ENCODE data around the gene TRAF3IP3. TPM values are rescaled to one million over a fixed set of nuclear protein-coding genes. Genes with fewer than 3 reads are reported as not detected.

Gene TRAF3IP3
- total RNA-seq, 6 donors from 2014 or later = 6.4 to 58.7 (median 10.8) TPM

GRCh38 chr1:209823143-209824041 is 67.5 kb downstream of the TRAF3IP3 start:
- peaks cover 0 to 17% (median 10%) of the 10 kb centered on the region in 4 donors for H3K4me1 ChIP-seq
- no peaks in the 10 kb centered on the region for H3K36me3 ChIP-seq
- no peak for TF ChIP-seq EP300 (IDR thresholded peaks at IDR 0.05)
- peak; percentile 51 to 72 (median 60) for TF ChIP-seq CTCF (IDR thresholded peaks at IDR 0.05)
- H3K27me3 ChIP-seq = no peaks in the 10 kb centered on the region
- H3K27ac ChIP-seq = no peak overlapping the region
- WGBS, 2 donors = 33 to 36% methylated on average over 12 of the region's 12 CpGs
- no peaks in the 10 kb centered on the region for H3K9me3 ChIP-seq
- ATAC-seq (ENCODE audit: low FRiP score in 2 of 2) (peak; percentile 54 to 63), DNase-seq (no peak)
- H3K4me3 ChIP-seq = no peak overlapping the region

- ATAC-seq (ENCODE audit: low FRiP score in 2 of 2) (no peak), DNase-seq (no peak)
- Histone ChIP-seq H3K4me3 (no peak overlapping the region), H3K4me1 (peaks cover 7 to 32% (median 16%) of the 10 kb centered on the region in 4 donors), H3K27ac (no peak overlapping the region), H3K9me3 (no peaks in the 10 kb centered on the region), H3K36me3 (peaks cover 0 to 2% (median under 1%) of the 10 kb centered on the region in 4 donors), H3K27me3 (no peaks in the 10 kb centered on the region)
- TF ChIP-seq CTCF (IDR thresholded peaks at IDR 0.05) = no peak
- no peak for TF ChIP-seq EP300 (IDR thresholded peaks at IDR 0.05)
- no peak for TF ChIP-seq POLR2A (IDR thresholded peaks at IDR 0.05)
- no peak for TF ChIP-seq POLR2AphosphoS5 (IDR thresholded peaks at IDR 0.05)
- 70 to 76% methylated on average over 11 of the region's 11 CpGs for whole genome bisulfite sequencing, 2 donors
Measured at GRCh38 chr1:209825591-209826434, 70.0 kb downstream of the TRAF3IP3 start.

GRCh38 chr1:209827384-209828262 is 71.8 kb downstream of the TRAF3IP3 start, which contains the start of gene UTP25:
Gene UTP25, plus strand, starts transcription at chr1:209827972. Its CDS starts 92 bp downstream, at chr1:209828064.
- peaks cover 9 to 18% (median 13%) of the 10 kb centered on the region in 4 donors for H3K36me3 ChIP-seq
- peak; percentile 78 to 96 for DNase-seq
- H3K27ac ChIP-seq = peak within 1 kb of the TSS; percentile 69 to 78 (median 74)
- 20 to 25% methylated on average over 30 to 51 of the region's 51 CpGs for WGBS, 2 donors
- H3K27me3 ChIP-seq = no peaks in the 10 kb centered on the region
- TF ChIP-seq EP300 (IDR thresholded peaks at IDR 0.05) (peak in 1 of 4 donors; percentile 61), POLR2A (IDR thresholded peaks at IDR 0.05) (peak in 2 of 4 donors; percentile 28 to 58), POLR2AphosphoS5 (IDR thresholded peaks at IDR 0.05) (peak; percentile 91 to 94), CTCF (IDR thresholded peaks at IDR 0.05) (peak; percentile 40 to 89 (median 70))
- no peaks in the 10 kb centered on the region for H3K9me3 ChIP-seq
- peak; percentile 97 to 98 for ATAC-seq (ENCODE audit: low FRiP score in 2 of 2)
- H3K4me3 ChIP-seq = peak within 1 kb of the TSS; percentile 86 to 92 (median 90)
- peaks cover 7 to 30% (median 16%) of the 10 kb centered on the region in 4 donors for H3K4me1 ChIP-seq

GRCh38 chr1:209829716-209830115 is 73.9 kb downstream of the TRAF3IP3 start:
- peaks cover 22 to 39% (median 28%) of the 10 kb centered on the region in 4 donors for H3K36me3 ChIP-seq
- WGBS, 2 donors = 80 to 86% methylated on average over 2 of the region's 2 CpGs
- H3K9me3 ChIP-seq = no peaks in the 10 kb centered on the region
- DNase-seq = no peak
- no peak for ATAC-seq (ENCODE audit: low FRiP score in 2 of 2)
- no peaks in the 10 kb centered on the region for H3K27me3 ChIP-seq
- no peak overlapping the region for H3K4me3 ChIP-seq
- H3K4me1 ChIP-seq = peaks cover 7 to 18% (median 11%) of the 10 kb centered on the region in 4 donors
- no peak overlapping the region for H3K27ac ChIP-seq
- TF ChIP-seq POLR2AphosphoS5 (IDR thresholded peaks at IDR 0.05) (no peak), POLR2A (IDR thresholded peaks at IDR 0.05) (no peak), CTCF (IDR thresholded peaks at IDR 0.05) (no peak), EP300 (IDR thresholded peaks at IDR 0.05) (no peak)

Data from upper lobe of left lung (tissue), 6 donors.